CD4-positive, alpha-beta T cell treated with Interleukin-17A for 1 hour (primary cell): ENCODE data around the gene SHANK2.

Source experiments
- DNase-seq: peaks from one replicate; pipeline ENCODE4 v3.0.0-alpha.2; 2020

Gene SHANK2

GRCh38 chr11:71268706-71269321 lies 16.4 kb upstream of the SHANK2 start:
- DNase-seq: no peak

DNA sequence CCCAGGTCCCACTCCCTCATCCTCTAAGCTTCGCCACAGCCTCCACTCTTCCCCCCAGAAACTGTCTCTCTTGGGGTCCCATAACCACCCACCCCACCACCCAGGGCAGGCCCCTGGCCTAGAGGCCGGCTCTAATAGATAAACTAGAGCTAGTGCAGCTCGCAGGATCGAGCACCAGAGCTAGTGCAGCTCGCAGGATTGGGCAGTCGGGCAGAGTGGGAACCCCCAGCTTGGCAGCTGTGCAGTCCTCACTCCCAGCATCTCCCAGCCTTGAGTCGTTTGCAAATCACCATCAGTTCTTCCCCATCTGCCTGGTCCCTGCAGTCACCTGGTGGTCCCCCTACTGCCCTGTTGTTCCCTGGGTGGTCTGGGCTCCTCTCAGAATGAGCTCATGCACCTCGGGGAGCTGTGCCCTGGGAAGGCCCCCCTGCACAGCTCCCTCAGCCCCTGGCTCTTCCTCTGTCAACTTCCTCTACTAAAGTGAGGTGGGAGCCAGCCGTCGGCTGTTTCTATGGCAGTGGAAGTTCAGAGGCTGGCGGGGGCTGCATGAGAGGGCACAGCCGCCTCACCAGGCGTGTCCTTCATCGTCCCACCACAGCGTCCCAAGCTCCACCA lies 15.5 kb upstream of the SHANK2 start:
- DNase-seq: no peak

DNA sequence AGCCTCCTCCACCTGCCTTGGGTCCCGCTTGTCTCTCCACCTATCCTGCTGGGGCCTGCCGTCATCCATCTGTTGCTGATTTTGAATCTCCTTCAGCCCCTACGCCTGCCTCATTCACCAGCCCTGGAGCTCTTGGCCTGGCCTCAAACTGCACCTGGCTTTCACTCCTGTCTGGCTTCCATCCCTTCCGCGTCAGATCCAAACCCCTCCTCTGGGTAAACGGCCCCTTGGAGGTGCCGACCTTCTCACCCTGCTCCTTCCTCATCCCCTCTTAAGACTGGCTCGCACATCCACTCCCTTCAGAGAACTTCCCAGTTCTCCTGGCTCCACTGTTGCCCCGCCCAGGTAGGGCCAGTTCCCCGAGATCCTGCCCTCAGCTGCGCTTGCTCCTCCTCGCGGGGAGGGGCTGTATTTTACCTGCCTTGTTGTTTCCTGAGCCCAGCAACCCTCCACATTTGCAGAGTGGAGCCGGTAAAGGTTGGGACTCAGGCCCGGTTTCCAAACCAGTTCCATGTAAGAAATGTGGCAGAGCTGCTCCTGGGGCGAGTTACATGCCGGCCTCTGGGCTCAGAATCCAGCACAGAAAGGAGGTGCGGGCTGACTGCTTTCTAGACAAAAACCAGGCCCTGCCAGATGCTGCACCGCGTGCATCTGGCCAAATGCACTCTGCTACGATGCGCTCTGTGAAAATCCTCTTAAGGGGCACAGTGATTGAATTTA lies 13.9 kb upstream of the SHANK2 start:
- no peak for DNase-seq

DNA sequence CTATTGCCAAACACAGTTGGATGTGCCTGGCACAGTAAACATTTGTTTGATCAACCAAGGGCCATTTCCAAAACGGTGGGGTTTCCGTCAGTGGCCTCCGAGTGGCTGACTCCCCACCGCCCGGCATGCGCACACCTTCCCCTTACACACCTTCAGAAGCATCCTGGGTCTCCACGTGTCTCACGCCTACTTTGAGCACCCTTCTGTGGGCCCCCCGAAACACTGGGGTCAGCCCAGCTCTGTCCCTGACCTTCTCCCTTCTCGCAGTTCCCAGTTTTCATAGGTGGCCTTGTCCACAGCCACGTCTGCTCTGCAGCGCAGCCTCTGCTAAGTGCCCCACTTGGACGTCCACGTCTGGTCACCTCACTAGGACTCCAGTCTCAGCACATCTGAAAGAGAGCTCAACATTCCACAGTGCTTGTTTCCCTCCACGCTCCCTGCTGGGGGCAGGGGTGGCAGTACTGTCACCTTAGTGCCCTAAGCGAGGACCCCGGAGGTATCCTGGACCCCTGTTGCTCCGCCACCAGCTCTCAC lies 13.2 kb upstream of the SHANK2 start:
- DNase-seq: no peak

DNA sequence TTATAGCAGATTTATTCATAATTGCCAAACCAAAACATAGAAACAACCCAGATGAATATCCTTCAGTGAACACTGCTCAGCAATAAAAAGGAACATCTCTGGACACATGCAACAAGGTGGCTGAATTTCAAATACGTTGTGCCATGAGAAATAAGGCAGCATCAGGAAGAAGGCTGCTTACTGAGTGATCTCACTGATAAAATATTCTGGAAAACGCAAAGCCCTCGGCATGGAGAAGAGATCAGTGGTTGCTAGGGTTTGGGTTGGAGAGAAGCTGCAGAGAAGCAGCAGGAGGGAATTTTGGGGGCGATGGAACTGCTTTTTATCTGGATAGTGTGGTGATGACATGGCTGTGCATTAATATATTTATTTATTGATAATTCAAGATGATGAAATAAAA lies 11.0 kb upstream of the SHANK2 start:
- no peak for DNase-seq

DNA sequence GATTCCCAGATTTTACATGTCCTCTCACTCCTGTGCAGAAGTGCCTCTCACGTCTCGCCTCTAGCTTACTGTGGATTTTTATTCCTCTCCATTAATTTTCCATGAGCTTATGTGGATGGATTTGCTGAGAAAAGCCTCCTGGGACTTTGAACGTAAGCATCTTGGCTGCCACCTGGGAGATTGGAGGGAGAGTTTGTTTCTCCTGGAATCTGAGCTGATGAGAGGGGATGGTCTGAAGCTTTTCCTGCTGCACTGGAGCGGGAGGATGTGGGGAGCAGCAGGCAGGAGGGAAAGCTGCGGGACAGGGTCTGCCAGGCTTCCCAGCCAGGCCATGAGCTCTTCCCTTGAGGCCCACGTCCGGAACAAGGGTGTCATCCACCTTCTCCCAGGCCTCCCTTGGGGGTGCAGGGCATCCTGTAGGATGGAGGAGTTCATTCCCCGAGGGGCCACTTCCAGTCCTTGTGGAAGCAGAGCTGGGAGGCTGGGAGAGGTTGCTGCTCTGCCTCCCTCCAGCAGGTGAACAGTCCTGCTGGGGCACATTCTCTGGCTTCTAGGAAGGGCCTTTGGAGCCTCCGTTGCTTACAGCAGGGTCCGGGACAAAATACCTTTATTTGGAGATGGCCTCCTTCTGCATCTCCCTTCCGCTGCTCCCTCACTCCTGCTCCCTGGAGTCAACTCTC lies 3.6 kb upstream of the SHANK2 start:
- no peak for DNase-seq

GRCh38 chr11:71255323-71255722 lies 2.9 kb upstream of the SHANK2 start:
- DNase-seq: no peak

- no peak for DNase-seq
Measured at GRCh38 chr11:71253794-71254193, 1.4 kb upstream of the SHANK2 start.

- DNase-seq: no peak
Measured at GRCh38 chr11:71252770-71253730, 673 bp upstream of the SHANK2 start.

DNA sequence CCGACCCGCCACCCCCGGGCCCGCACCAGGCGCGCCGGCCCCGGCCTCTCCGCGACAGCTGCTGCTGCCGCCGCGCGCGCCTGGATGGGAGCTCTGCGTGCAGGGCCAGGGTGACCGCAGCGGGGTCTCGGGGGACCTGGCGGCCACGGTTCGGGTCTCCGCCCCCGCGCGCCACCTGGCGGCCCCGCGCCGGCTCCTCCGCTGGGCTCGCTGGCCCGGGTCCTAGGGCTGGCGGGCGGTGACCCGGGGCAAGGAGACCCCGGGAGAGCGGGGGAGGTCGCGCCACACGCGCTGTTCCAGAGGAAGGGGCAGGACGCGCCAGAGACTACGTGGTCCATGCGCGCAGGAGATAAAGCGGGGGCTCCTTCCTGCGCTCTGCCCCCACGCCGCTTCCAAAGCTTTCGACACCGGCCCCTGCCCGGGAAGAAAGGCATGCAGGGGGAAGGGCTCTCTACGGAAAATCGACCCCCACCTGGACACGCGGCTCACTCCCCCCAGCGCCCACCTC lies 562 bp downstream of the SHANK2 start:
- no peak for DNase-seq

DNA sequence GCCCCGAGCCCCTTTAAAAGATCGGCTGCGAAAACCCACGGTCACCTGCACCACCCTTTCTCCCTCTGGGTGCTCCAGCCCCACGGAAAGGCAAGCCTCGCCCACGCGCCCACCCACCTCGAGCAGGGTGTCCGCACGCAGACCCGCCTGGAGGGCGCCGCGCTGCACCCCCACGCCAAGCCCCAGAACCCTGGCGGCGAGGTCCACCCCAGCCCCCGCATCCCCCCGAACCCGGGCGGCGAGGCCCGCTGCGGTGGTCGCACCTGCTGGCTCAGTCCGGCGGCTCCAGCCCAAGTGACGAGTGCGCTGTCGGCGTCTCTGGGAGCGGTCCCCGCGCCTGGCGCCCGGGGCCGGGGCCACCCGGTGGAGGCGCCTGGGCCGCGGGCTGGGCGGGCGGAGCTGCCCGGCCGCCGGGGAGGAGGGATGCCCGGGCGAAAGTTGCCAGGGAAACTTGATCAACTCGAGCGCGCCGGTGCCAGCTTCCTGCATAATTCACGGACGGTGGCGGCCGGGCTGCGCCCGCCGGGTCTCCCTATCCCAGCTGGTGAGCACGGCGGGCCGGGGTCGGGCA lies 1.1 kb downstream of the SHANK2 start:
- DNase-seq: no peak

- DNase-seq: no peak
Measured at GRCh38 chr11:71250523-71251150, 1.7 kb downstream of the SHANK2 start.

DNA sequence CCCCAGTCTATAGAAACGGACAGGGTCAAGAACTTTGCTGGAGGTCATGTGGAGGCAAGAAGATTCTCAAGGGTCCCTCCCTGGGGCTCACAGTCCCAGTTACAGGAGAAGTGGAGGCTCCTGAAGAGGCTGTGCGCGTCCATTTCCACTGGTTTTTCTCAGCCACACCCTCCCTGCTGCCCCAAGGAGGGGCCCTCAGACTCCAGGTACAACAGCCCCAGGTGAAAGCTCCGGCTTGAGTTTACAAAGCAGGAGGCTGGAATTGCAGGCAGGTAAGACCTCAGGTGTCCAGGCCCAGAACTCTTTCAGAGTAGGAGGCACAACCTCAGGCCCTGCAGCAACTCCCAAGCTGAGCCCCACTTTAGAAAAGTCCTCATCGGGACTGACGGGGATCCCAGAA lies 3.1 kb downstream of the SHANK2 start:
- DNase-seq: no peak

- no peak for DNase-seq
Measured at GRCh38 chr11:71248656-71249055, 3.7 kb downstream of the SHANK2 start.

GRCh38 chr11:71248251-71248570 lies 4.2 kb downstream of the SHANK2 start:
- DNase-seq: no peak

- DNase-seq: no peak
Measured at GRCh38 chr11:71247551-71248250, 4.7 kb downstream of the SHANK2 start.

- no peak for DNase-seq
Measured at GRCh38 chr11:71246559-71246958, 5.8 kb downstream of the SHANK2 start.

DNA sequence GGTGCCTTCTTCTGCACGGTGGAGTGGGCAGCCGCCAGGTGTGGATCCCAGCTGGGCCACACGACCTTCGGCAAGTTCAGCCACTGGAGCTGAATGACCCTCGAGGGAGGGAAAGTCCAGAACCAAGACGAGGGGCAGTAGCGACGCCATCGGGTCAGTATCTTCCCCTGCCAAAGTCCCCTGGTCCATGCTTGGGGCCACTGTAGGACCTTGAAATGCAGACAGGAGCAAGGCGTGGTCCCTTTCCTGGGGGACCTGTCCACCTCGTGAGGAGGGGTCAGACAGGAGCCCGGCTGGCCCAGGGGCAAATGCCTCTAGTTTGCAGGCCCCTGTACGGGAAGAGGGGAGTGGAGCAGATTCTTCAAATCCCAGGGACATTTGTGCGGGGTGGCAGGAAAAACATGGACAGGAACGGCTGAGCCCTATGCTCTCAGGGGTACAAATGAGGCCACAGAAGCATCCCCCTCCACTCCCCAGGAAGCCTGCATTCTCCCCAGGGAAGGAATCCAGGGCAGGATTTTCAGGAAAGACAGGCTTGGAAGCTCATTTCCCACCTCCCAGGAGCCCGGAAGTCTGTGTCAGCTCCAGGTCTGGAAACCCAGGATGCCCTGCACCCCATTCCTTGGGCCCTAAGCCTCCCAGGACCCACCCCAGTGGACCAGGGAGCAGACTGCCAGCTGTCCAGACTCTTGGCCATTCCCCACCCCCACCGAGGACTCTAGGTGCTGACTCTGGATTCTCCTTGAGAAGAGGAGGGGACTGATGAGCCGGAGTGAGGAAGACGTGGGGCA lies 6.6 kb downstream of the SHANK2 start:
- DNase-seq: no peak

- DNase-seq: no peak
Measured at GRCh38 chr11:71244116-71244810, 8.1 kb downstream of the SHANK2 start.
